Testis (tissue), 2 donors: ENCODE measurements around the gene ANKHD1.

Experiments used
- POLR2A ChIP-seq: fragments of 450-650 bp; IDR thresholded peaks from one replicate; pipeline ENCODE4 v1.6.1; 2017; ENCODE audit warnings: antibody characterized with exemption, mild to moderate bottlenecking, moderate library complexity
- TF ChIP-seq, protein P1 (sequence below), 3 experiments: fragments of 450-650 bp in 2 of 3; fragments of 200-600 bp in 1 of 3; sonication (generic) in 1 of 3; IDR thresholded peaks; one replicate each; pipeline ENCODE4 v1.5.1; 2016 to 2019; ENCODE audit warnings: antibody characterized with exemption in 3 of 3, mild to moderate bottlenecking in 2 of 3, moderate library complexity in 1 of 3

DNA sequence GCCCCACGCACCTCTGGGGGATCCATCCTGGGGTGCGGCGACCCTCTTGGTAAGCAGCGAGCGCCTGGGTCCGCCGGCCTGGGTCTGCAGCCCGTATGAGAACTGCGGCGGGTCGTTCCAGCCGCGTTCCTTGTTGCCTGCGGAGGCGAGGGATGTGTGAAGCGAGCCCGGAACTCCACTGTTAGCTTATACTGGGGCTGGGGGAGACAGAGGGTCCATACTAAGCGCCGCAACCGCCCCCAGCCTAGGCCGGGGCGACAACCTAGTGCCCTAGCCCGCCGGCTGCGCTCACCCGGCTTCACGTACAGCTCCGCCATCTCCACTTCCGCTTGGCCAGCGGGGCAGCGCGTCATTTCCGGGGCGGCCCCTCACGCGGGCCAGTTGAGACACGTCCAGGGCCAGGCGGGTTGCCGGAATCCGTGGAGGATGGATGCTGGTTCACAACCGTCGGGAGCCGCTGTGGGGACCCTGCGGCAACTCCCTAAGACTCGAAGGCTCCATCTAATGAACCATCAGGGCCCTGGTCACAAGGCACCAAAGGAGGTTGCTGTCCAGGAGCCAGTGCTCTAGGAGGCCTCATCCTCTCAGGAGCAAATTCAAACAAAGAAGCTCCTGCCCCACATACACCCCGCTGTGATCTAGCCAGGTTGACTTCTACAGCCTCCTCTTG is 155.6 kb downstream of the ANKHD1 start, which contains the start of gene SRA1:
- TF ChIP-seq, protein P1, sequence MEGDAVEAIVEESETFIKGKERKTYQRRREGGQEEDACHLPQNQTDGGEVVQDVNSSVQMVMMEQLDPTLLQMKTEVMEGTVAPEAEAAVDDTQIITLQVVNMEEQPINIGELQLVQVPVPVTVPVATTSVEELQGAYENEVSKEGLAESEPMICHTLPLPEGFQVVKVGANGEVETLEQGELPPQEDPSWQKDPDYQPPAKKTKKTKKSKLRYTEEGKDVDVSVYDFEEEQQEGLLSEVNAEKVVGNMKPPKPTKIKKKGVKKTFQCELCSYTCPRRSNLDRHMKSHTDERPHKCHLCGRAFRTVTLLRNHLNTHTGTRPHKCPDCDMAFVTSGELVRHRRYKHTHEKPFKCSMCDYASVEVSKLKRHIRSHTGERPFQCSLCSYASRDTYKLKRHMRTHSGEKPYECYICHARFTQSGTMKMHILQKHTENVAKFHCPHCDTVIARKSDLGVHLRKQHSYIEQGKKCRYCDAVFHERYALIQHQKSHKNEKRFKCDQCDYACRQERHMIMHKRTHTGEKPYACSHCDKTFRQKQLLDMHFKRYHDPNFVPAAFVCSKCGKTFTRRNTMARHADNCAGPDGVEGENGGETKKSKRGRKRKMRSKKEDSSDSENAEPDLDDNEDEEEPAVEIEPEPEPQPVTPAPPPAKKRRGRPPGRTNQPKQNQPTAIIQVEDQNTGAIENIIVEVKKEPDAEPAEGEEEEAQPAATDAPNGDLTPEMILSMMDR (IDR thresholded peaks at IDR 0.05), result no peak
- peak; percentile 86 for TF ChIP-seq POLR2A
